IMR-90 (cell line): ENCODE results near the gene BCL11A. TPM values are rescaled to one million over a fixed set of nuclear protein-coding genes. Genes with fewer than 3 reads are reported as not detected.

ENCODE experiments used
- ATAC-seq: fragments of 200-7000 bp; cut with Tn5 transposase; 2 replicates; pipeline ENCODE4 v1.9.1; 2020; ENCODE audit warnings: low read depth, mild to moderate bottlenecking, moderate library complexity
- BruUV-seq: library from RNA; stranded (reverse); fragments of 400-500 nt; replicated peaks from 2 replicates; lab custom pipeline; 2021; lab: Mats Ljungman, UMichigan
- CTCF ChIA-PET: fragments of 300-600 bp; formaldehyde crosslinking; extraction: SDS; loops from one replicate; lab custom pipeline; 2021; ENCODE audit warnings: antibody characterized with exemption; lab: Yijun Ruan, JAX
- POLR2A ChIA-PET: fragments of 300-600 bp; sonication (Branson Sonifier 250); formaldehyde crosslinking; loops from one replicate; lab custom pipeline; 2022; ENCODE audit warnings: antibody characterized with exemption; ENCODE audit not compliant: unreplicated experiment; lab: Charles Lee
- DNase-seq: peaks from one replicate; pipeline ENCODE4 v3.0.0; 2013
- H2AFZ ChIP-seq: replicated peaks from 2 replicates; pipeline ENCODE3; 2013; ENCODE audit warnings: low read length, mild to moderate bottlenecking; ENCODE audit not compliant: poor library complexity
- H2AK5ac ChIP-seq: 2 replicates; pipeline ENCODE4 v1.6.1; 2013; ENCODE audit warnings: low read depth, low read length, inconsistent platforms
- H2AK9ac ChIP-seq: replicated peaks from 2 replicates; pipeline ENCODE3; 2013; ENCODE audit warnings: mild to moderate bottlenecking, low read depth, low read length, moderate library complexity; ENCODE audit not compliant: poor library complexity
- H2BK120ac ChIP-seq: 2 replicates; pipeline ENCODE4 v1.6.1; 2013; ENCODE audit warnings: low read depth, low read length, inconsistent platforms
- H2BK15ac ChIP-seq: 3 replicates; pipeline ENCODE4 v1.6.1; 2013; ENCODE audit warnings: low read depth, low read length, inconsistent platforms
- H2BK20ac ChIP-seq: 2 replicates; pipeline ENCODE4 v1.6.1; 2013; ENCODE audit warnings: low read depth, mild to moderate bottlenecking, inconsistent platforms, low read length, moderate library complexity
- H2BK5ac ChIP-seq: 2 replicates; pipeline ENCODE4 v1.6.1; 2013; ENCODE audit warnings: mild to moderate bottlenecking, low read depth, low read length, inconsistent platforms; ENCODE audit not compliant: poor library complexity, severe bottlenecking
- H3K14ac ChIP-seq: replicated peaks from 2 replicates; pipeline ENCODE4 v1.6.1; 2013; ENCODE audit warnings: low read depth, low read length, inconsistent platforms
- H3K18ac ChIP-seq: 2 replicates; pipeline ENCODE4 v1.6.1; 2013; ENCODE audit warnings: low read depth, low read length, control low read depth
- H3K23ac ChIP-seq: 2 replicates; pipeline ENCODE4 v1.6.1; 2013; ENCODE audit warnings: low read depth, low read length, inconsistent platforms
- H3K27ac ChIP-seq: 2 replicates; pipeline ENCODE4 v1.5.1; 2013; ENCODE audit warnings: mild to moderate bottlenecking, control low read depth, low read length; ENCODE audit not compliant: insufficient read depth
- H3K27me3 ChIP-seq: 2 replicates; pipeline ENCODE4 v1.6.1; 2013; ENCODE audit warnings: low read length; ENCODE audit not compliant: control insufficient read depth, insufficient read depth
- H3K36me3 ChIP-seq: 2 replicates; pipeline ENCODE4 v1.6.1; 2013; ENCODE audit warnings: low read length, mixed read lengths; ENCODE audit not compliant: control insufficient read depth, insufficient read depth
- H3K4ac ChIP-seq: 2 replicates; pipeline ENCODE4 v1.6.1; 2013; ENCODE audit warnings: low read depth, low read length, inconsistent platforms
- H3K4me1 ChIP-seq: 2 replicates; pipeline ENCODE4 v1.6.1; 2013; ENCODE audit warnings: low read length, mixed read lengths; ENCODE audit not compliant: control insufficient read depth, insufficient read depth
- H3K4me2 ChIP-seq: 2 replicates; pipeline ENCODE4 v1.6.1; 2013; ENCODE audit warnings: low read depth, mild to moderate bottlenecking, control low read depth, low read length, moderate library complexity
- H3K4me3 ChIP-seq: 2 replicates; pipeline ENCODE4 v1.5.1; 2013; ENCODE audit warnings: low read depth, mild to moderate bottlenecking, control low read depth, low read length, moderate library complexity; ENCODE audit not compliant: insufficient read depth
- H3K56ac ChIP-seq: 2 replicates; pipeline ENCODE4 v1.6.1; 2013; ENCODE audit warnings: low read length, inconsistent platforms; ENCODE audit not compliant: insufficient read depth; ENCODE audit errors: extremely low read depth
- H3K79me1 ChIP-seq, 2 experiments: 2 replicates each; pipeline ENCODE4 v1.6.1; 2013; ENCODE audit warnings: low read length in 2 of 2, inconsistent platforms in 1 of 2, low read depth in 1 of 2
- H3K9ac ChIP-seq: 2 replicates; pipeline ENCODE4 v1.6.1; 2013; ENCODE audit warnings: low read depth, low read length, control low read depth
- H3K9me1 ChIP-seq: 2 replicates; pipeline ENCODE4 v1.6.1; 2013; ENCODE audit warnings: low read length, inconsistent platforms; ENCODE audit not compliant: insufficient read depth
- H3K9me3 ChIP-seq: 2 replicates; pipeline ENCODE4 v1.6.1; 2013; ENCODE audit warnings: low read length; ENCODE audit not compliant: control insufficient read depth, insufficient read depth
- H4K20me1 ChIP-seq: 2 replicates; pipeline ENCODE4 v1.6.1; 2013; ENCODE audit warnings: low read length, inconsistent platforms; ENCODE audit not compliant: insufficient read depth
- H4K5ac ChIP-seq: 2 replicates; pipeline ENCODE4 v1.6.1; 2013; ENCODE audit warnings: mild to moderate bottlenecking, low read depth, low read length, control low read depth
- H4K8ac ChIP-seq, 2 experiments: 2 replicates each; pipeline ENCODE4 v1.6.1; 2013; ENCODE audit warnings: low read depth in 2 of 2, low read length in 2 of 2, control low read depth in 1 of 2, inconsistent platforms in 1 of 2
- H4K91ac ChIP-seq: 2 replicates; pipeline ENCODE4 v1.6.1; 2013; ENCODE audit warnings: low read depth, low read length, inconsistent platforms; ENCODE audit not compliant: insufficient read depth
- BHLHE40 ChIP-seq: fragments of 150-350 bp; IDR thresholded peaks from 2 replicates; pipeline ENCODE4 v1.6.1; 2016; ENCODE audit warnings: mild to moderate bottlenecking, low read depth, low read length
- MAFK ChIP-seq: IDR thresholded peaks from 2 replicates; pipeline ENCODE4 v1.6.1; 2012; ENCODE audit warnings: low read depth, low read length, improper control_type of control experiment
- NFE2L2 ChIP-seq: fragments of 150-350 bp; IDR thresholded peaks from 2 replicates; pipeline ENCODE4 v1.6.1; 2016; ENCODE audit warnings: low read depth, mild to moderate bottlenecking, low read length
- RCOR1 ChIP-seq: IDR thresholded peaks from 2 replicates; pipeline ENCODE4 v1.6.1; 2012; ENCODE audit warnings: mild to moderate bottlenecking, low read length, improper control_type of control experiment; ENCODE audit not compliant: insufficient replicate concordance
- SMC3 ChIP-seq: fragments of 150-350 bp; IDR thresholded peaks from 2 replicates; pipeline ENCODE4 v1.6.1; 2016; ENCODE audit warnings: low read depth, mild to moderate bottlenecking, antibody characterized with exemption, low read length, moderate library complexity
- WGBS, 2 experiments: methylation state at CpG; one replicate each; pipeline versions ENCODE4 v1.1.5 to v1.1.7; 2013; ENCODE audit warnings: missing lambda C conversion rate in 2 of 2; ENCODE audit not compliant: insufficient read length in 1 of 2; ENCODE audit errors: extremely low coverage in 2 of 2; 5-methylcytosine and 5-hydroxymethylcytosine counted together
- dilution Hi-C: fragments of 300-500 bp; cut with HindIII; formaldehyde crosslinking; loops from one replicate; pipeline ENCODE4 v1.14.3; 2018; ENCODE audit warnings: low sequenced_read_pairs; ENCODE audit not compliant: unreplicated experiment
- in situ Hi-C: fragments of 300-500 bp; cut with MboI; formaldehyde crosslinking; loops from 3 replicates; pipeline ENCODE4 v1.14.3; 2019; ENCODE audit warnings: low sequenced_read_pairs, inconsistent platforms, mixed read lengths
- intact Hi-C: fragments of 100-400 bp; cut with micrococcal nuclease; formaldehyde crosslinking; loops from 2 replicates; pipeline ENCODE4 v1.10.0; 2022
- polyA plus RNA-seq, 3 experiments: library from polyadenylated mRNA; depleted of rRNA; stranded (reverse); fragments of >200 nt; gene quantifications; 2 replicates each; pipeline ENCODE4 v1.2.3, GENCODE V29; 2012; ENCODE audit warnings: low replicate concordance in 1 of 3
- total RNA-seq: library from RNA; depleted of rRNA; stranded (reverse); fragments of >200 nt; gene quantifications from 2 replicates; pipeline ENCODE4 v1.2.3, GENCODE V29; 2012
- TF ChIP-seq, protein P1 (sequence below): fragments of 150-350 bp; IDR thresholded peaks from 2 replicates; pipeline ENCODE4 v1.6.1; 2017; ENCODE audit warnings: mild to moderate bottlenecking, antibody characterized with exemption, low read length, low read depth
- TF ChIP-seq, protein P2 (sequence below): fragments of 150-350 bp; IDR thresholded peaks from 2 replicates; pipeline ENCODE4 v1.6.1; 2016; ENCODE audit warnings: low read depth, mild to moderate bottlenecking, low read length, moderate library complexity, borderline replicate concordance

BCL11A gene
- total and polyA plus RNA-seq, 2 of the 4 experiments (the other 2 are of a cell fraction), result 1.0 to 1.1 TPM

DNA sequence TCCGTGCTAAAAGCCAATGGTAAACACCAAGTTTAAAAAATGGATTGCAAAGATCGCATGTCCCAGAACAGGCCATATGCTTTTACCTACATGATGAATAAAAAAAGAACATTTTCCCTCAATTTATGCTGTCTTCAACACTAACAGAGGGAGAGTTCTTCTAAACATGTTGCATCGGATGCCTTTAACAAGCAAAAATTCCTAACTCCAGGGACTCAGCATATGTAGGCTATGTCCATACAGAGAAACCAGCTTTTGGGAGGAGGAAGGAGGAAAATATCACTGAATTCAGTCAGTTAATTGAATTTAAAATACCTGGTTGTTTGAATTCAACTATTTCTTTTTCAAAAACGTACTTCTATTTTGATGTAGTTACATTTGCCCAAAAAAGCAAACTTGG lies 28.6 kb downstream of the BCL11A start:
- BruUV-seq, result no TSS peak
- no peak overlapping the region for H2BK20ac ChIP-seq
- H4K91ac ChIP-seq, result no peak overlapping the region
- ATAC-seq (no peak), DNase-seq (no peak)
- H4K8ac ChIP-seq, result no peak overlapping the region
- no peak overlapping the region for H2BK120ac ChIP-seq
- no peak overlapping the region for H4K5ac ChIP-seq
- no peak overlapping the region for H2BK15ac ChIP-seq
- H2AK5ac ChIP-seq, result no peak overlapping the region
- no peak overlapping the region for H2AK9ac ChIP-seq
- no peak overlapping the region for H3K9ac ChIP-seq
- H4K20me1 ChIP-seq, result no peaks in the 10 kb centered on the region
- TF ChIP-seq NFE2L2 (no peak), BHLHE40 (no peak), MAFK (no peak), RCOR1 (no peak), SMC3 (no peak)
- TF ChIP-seq, protein P1, sequence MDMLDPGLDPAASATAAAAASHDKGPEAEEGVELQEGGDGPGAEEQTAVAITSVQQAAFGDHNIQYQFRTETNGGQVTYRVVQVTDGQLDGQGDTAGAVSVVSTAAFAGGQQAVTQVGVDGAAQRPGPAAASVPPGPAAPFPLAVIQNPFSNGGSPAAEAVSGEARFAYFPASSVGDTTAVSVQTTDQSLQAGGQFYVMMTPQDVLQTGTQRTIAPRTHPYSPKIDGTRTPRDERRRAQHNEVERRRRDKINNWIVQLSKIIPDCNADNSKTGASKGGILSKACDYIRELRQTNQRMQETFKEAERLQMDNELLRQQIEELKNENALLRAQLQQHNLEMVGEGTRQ, result no peak
- TF ChIP-seq, protein P2, sequence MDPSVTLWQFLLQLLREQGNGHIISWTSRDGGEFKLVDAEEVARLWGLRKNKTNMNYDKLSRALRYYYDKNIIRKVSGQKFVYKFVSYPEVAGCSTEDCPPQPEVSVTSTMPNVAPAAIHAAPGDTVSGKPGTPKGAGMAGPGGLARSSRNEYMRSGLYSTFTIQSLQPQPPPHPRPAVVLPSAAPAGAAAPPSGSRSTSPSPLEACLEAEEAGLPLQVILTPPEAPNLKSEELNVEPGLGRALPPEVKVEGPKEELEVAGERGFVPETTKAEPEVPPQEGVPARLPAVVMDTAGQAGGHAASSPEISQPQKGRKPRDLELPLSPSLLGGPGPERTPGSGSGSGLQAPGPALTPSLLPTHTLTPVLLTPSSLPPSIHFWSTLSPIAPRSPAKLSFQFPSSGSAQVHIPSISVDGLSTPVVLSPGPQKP, result no peak
- no CpG with 5 or more reads among the region's 4 CpGs for WGBS, 2 experiments
- H3K9me1 ChIP-seq, result no peaks in the 10 kb centered on the region
- dilution Hi-C loops (no loop called here), in situ Hi-C loops (no loop called here), intact Hi-C loops (no loop called here)
- H3K36me3 ChIP-seq, result no peaks in the 10 kb centered on the region
- peaks cover 2% of the 10 kb centered on the region; the same call in 1 of the 2 replicates for H3K27me3 ChIP-seq
- H2AFZ ChIP-seq, result no peak overlapping the region
- no peak overlapping the region for H3K18ac ChIP-seq
- H3K4me2 ChIP-seq, result no peak overlapping the region
- H3K56ac ChIP-seq, result no peak overlapping the region
- no peak overlapping the region for H3K4ac ChIP-seq
- POLR2A ChIA-PET, result no interaction called here
- H2BK5ac ChIP-seq, result no peak overlapping the region
- H3K14ac ChIP-seq, result no peak overlapping the region
- CTCF ChIA-PET, result interaction anchor here (1.0 kb wide), 1 partner anchor 13 kb away, joined by 3 read pairs; no protein-coding TSS in a partner anchor
- no peaks in the 10 kb centered on the region for H3K9me3 ChIP-seq
- H3K4me3 ChIP-seq, result no peak overlapping the region
- no peaks in the 10 kb centered on the region for H3K4me1 ChIP-seq
- no peak overlapping the region for H3K27ac ChIP-seq
- H3K23ac ChIP-seq, result no peak overlapping the region
- H3K79me1 ChIP-seq, result no peaks in the 10 kb centered on the region
